ENCODE measurements around the gene LBH. TPM values are rescaled to one million over a fixed set of nuclear protein-coding genes. Genes with fewer than 3 reads are reported as not detected.
A peak's percentile ranks its signal among the peaks of the same experiment; 100 is the strongest.

Gene LBH
- total and polyA plus RNA-seq, 2 experiments from 2014 or later = 162 to 285 TPM

DNA sequence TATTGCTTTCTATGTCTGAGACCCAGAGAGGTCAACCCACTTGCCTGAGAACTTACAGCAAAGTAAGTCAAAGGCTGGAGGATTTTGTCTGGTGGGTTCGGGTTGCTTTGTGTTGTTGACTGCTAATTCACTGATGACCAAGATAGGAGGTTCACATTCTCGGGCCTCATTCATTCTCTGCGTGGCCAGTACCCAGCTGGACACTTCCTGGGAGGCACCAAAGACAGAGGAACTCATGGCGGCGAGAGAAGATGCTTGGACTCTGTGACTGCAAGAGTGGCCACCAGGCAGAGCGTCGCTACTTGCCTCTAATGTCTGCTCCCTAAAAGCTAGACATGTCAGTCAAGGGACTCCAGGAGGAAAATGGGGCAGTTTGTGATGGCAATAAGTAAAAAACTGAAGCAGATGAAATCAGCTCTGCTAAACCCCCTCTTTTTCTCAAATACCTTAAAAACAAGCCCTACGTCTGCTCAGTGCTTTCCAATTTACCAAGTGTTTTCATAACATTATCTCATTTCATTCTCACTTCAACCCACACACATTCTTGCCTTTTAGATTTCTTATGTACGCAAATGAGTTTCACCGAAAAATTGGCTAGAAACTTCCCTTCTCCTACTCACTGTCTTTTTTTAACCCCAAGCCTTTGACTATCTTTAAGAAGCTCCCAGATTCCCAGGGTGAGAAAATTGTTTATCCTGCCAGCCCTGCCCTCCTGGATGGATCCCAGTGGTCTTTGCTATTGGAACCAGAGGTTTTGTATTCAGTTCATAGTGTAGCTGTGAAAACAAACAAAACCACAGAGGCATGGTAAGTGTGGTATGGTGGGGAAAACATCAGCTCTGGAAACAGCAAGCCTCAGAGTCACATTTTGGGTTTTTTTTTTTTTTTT, 4.9 kb upstream of the LBH start:
- Histone ChIP-seq H3F3A (ENCODE audit: insufficient read depth) (peaks cover 14% of the 10 kb centered on the region), H3K4me1 (ENCODE audit: insufficient read depth) (peaks cover 23% of the 10 kb centered on the region), H3K9ac (peak overlapping the region; percentile 44), H3K9me3 (ENCODE audit: low read depth) (no peaks in the 10 kb centered on the region), H3K79me2 (ENCODE audit: insufficient read depth) (peaks cover under 1% of the 10 kb centered on the region), H3K4me3 (no peak overlapping the region), H3K36me3 (ENCODE audit: low read depth) (no peaks in the 10 kb centered on the region), H3K9me2 (ENCODE audit: insufficient read depth) (no peaks in the 10 kb centered on the region), H3K27ac (peak overlapping the region; percentile 69), H3K4me2 (ENCODE audit: unreplicated experiment) (peak overlapping the region; percentile 69), H3K27me3 (replicated peaks; ENCODE audit: insufficient read depth) (no peaks in the 10 kb centered on the region), H4K20me1 (ENCODE audit: insufficient read depth) (no peaks in the 10 kb centered on the region), H2AFZ (peak overlapping the region; percentile 48; the same call in 1 of the 2 replicates)
- DNase-seq = peak; percentile 78
- in situ Hi-C loops (cut with MboI) = no loop called here
- WGBS, 2 experiments (ENCODE audit: low coverage in 1 of 2, low lambda C conversion rate in 2 of 2, missing lambda C conversion rate in 2 of 2) = 69% methylated on average over 10 of the region's 10 CpGs
- TF ChIP-seq EZH2phosphoT487 (IDR thresholded peaks at IDR 0.05; ENCODE audit: insufficient read depth, low read depth) = no peak
- TF ChIP-seq EZH2 (IDR thresholded peaks at IDR 0.05; ENCODE audit: insufficient read depth, poor library complexity, severe bottlenecking) = no peak

DNA sequence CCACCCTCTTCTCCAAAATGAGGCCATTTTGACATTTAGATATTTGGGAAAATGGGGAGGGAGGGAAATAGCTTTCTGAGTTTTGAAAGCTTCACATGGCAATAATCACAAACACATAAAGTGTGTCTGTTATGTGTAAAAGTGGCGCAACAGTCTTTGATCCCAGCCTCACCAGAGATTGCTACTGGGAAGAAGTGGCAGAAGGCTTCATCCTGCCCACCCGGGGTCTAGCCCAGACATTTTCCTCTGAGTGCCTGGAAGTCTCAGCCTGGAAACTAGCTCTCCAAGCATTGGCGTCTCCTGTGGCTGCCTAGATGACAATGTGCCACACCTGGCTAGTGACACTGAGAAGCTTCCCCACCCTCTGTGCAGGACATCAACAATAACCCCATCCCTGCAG, 1.7 kb upstream of the LBH start:
- peaks cover under 1% of the 10 kb centered on the region; the same call in 1 of the 2 replicates for H3K36me3 ChIP-seq (ENCODE audit: low read depth)
- H3K4me1 ChIP-seq (ENCODE audit: insufficient read depth) = peaks cover 33% of the 10 kb centered on the region
- H2AFZ ChIP-seq = no peak overlapping the region

DNA sequence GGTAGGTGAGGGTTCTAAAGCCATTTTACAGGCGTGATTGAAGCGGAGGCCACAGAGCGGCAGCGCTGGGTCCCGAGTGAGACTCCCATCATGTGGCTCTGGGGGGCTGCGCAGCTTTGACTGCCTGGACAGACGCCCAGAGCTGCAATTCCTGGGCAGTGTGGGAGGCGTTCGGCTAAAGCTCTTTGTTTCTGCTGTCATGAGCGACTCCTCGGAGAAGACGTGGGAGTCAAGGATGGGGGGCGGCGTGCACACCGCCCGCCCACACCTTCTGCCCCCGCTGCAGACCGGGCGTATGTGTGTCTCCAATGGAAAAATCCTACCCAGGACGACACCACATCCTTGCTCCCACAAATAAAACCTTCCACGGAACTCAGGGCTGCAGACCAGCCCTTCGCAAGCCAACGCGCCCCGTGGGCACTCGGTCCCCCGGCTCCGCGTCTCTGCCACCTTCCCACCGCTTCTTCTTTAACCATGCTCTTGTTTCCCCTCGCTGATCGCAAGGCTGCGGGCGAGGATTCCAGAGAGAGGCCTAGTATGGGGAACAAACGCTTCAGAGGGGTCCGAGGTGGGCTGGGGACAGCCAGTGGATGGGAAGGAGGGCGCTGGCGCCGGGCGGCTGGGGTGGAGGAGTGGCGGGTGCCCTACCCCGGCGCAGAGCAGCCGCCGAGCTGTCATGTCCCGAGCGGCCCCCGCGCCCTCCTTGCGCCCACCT, 680 bp upstream of the LBH start:
- DNase-seq = no peak
- Histone ChIP-seq H2AFZ (peak overlapping the region; percentile 83), H3K27ac (no peak overlapping the region), H3K36me3 (ENCODE audit: low read depth) (peaks cover 7% of the 10 kb centered on the region; the same call in 1 of the 2 replicates), H3K9me3 (ENCODE audit: low read depth) (no peaks in the 10 kb centered on the region), H3K9ac (peak overlapping the region; percentile 90), H3K4me2 (ENCODE audit: unreplicated experiment) (peak overlapping the region; percentile 76), H3F3A (ENCODE audit: insufficient read depth) (peaks cover 38% of the 10 kb centered on the region), H3K4me3 (peak overlapping the region; percentile 91), H3K27me3 (replicated peaks; ENCODE audit: insufficient read depth) (no peaks in the 10 kb centered on the region), H3K4me1 (ENCODE audit: insufficient read depth) (peaks cover 35% of the 10 kb centered on the region), H3K79me2 (ENCODE audit: insufficient read depth) (peaks cover 42% of the 10 kb centered on the region), H4K20me1 (ENCODE audit: insufficient read depth) (no peaks in the 10 kb centered on the region; the same call in 1 of the 2 replicates), H3K9me2 (ENCODE audit: insufficient read depth) (no peaks in the 10 kb centered on the region)
- WGBS, 2 experiments (ENCODE audit: low coverage in 1 of 2, low lambda C conversion rate in 2 of 2, missing lambda C conversion rate in 2 of 2) = 31 to 32% methylated on average over 50 of the region's 50 CpGs
- in situ Hi-C loops (cut with MboI) = no loop called here
- TF ChIP-seq EZH2phosphoT487 (IDR thresholded peaks at IDR 0.05; ENCODE audit: insufficient read depth, low read depth) = no peak
- TF ChIP-seq EZH2 (IDR thresholded peaks at IDR 0.05; ENCODE audit: insufficient read depth, poor library complexity, severe bottlenecking) = no peak

More for the DNA sequence above, 1.7 kb upstream of the LBH start:
- TF ChIP-seq EZH2 (IDR thresholded peaks at IDR 0.05; ENCODE audit: insufficient read depth, poor library complexity, severe bottlenecking) (no peak), EZH2phosphoT487 (IDR thresholded peaks at IDR 0.05; ENCODE audit: insufficient read depth, low read depth) (no peak)
- Histone ChIP-seq H3K27ac (no peak overlapping the region), H4K20me1 (ENCODE audit: insufficient read depth) (no peaks in the 10 kb centered on the region; the same call in 1 of the 2 replicates), H3K9me2 (ENCODE audit: insufficient read depth) (no peaks in the 10 kb centered on the region), H3K4me2 (ENCODE audit: unreplicated experiment) (no peak overlapping the region), H3K27me3 (replicated peaks; ENCODE audit: insufficient read depth) (no peaks in the 10 kb centered on the region), H3K9me3 (ENCODE audit: low read depth) (no peaks in the 10 kb centered on the region), H3K79me2 (ENCODE audit: insufficient read depth) (peaks cover 31% of the 10 kb centered on the region), H3K4me3 (no peak overlapping the region), H3F3A (ENCODE audit: insufficient read depth) (peaks cover 31% of the 10 kb centered on the region), H3K9ac (no peak overlapping the region)
- no peak for DNase-seq
- 80 to 84% methylated on average over 3 of the region's 3 CpGs for WGBS, 2 experiments (ENCODE audit: low coverage in 1 of 2, low lambda C conversion rate in 2 of 2, missing lambda C conversion rate in 2 of 2)
- in situ Hi-C loops (cut with MboI) = no loop called here

DNA sequence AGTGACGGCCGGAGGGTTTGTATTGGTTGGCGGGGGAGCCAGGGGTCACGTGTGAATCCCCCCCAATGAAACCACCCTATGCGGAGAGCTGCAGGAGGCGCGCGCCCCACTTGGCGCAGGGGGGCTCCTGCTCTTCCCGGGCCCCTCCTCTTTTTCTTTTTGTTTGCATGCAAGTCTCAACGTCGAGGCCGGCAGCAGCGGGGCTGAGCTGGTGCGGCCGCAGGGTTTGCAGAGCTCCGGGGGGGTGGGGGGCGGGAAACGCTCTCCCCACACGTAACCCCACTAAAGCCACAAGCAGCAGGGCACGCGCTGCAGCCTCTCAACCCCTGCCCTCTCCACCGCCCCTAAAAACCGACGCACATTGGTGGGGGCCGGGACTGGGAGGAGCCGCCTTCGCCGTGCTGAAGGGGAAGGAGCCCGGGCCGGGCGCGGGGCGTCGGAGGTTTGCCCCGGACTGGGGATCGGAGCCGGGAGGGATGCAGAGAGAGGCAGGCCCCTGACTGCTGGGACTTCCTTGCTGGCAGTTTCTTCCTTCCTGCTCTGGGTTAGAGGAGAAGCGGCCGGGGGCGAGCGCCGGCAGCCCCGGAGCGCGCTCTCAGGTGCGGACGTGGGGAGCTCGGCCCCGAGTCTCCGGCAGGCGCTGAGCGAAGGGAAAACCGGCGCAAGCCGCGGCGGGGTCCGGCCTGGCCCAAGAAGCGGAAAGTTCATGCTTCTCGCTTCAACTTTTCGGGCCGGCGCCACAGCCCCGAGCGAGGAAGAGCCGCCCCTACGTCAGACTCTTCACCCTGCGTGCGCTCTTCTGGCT, 864 bp downstream of the LBH start:
- no peaks in the 10 kb centered on the region for H3K9me3 ChIP-seq (ENCODE audit: low read depth)
- H3K4me1 ChIP-seq (ENCODE audit: insufficient read depth) = peaks cover 28% of the 10 kb centered on the region
- TF ChIP-seq EZH2 (IDR thresholded peaks at IDR 0.05; ENCODE audit: insufficient read depth, poor library complexity, severe bottlenecking) = no peak
- TF ChIP-seq EZH2phosphoT487 (IDR thresholded peaks at IDR 0.05; ENCODE audit: insufficient read depth, low read depth) = no peak
- H3K36me3 ChIP-seq (ENCODE audit: low read depth) = peaks cover 16% of the 10 kb centered on the region
- H4K20me1 ChIP-seq (ENCODE audit: insufficient read depth) = no peaks in the 10 kb centered on the region; the same call in 1 of the 2 replicates
- H3F3A ChIP-seq (ENCODE audit: insufficient read depth) = peaks cover 30% of the 10 kb centered on the region
- peak overlapping the region; percentile 88 for H3K4me2 ChIP-seq (ENCODE audit: unreplicated experiment)
- no peaks in the 10 kb centered on the region for H3K9me2 ChIP-seq (ENCODE audit: insufficient read depth)
- WGBS, 2 experiments (ENCODE audit: low coverage in 1 of 2, low lambda C conversion rate in 2 of 2, missing lambda C conversion rate in 2 of 2) = 1% methylated on average over 42 to 63 of the region's 70 CpGs
- H3K27me3 ChIP-seq (replicated peaks; ENCODE audit: insufficient read depth) = no peaks in the 10 kb centered on the region
- H3K27ac ChIP-seq = peak overlapping the region; percentile 81
- in situ Hi-C loops (cut with MboI) = no loop called here
- H3K79me2 ChIP-seq (ENCODE audit: insufficient read depth) = peaks cover 57% of the 10 kb centered on the region
- DNase-seq = peak; percentile 76
- peak overlapping the region; percentile 91 for H3K4me3 ChIP-seq
- H2AFZ ChIP-seq = peak overlapping the region; percentile 54
- H3K9ac ChIP-seq = peak overlapping the region; percentile 90

Data from GM23248 (cell line).